ENCODE results near the gene CPNE5. TPM values are rescaled to one million over a fixed set of nuclear protein-coding genes. Genes with fewer than 3 reads are reported as not detected.
A peak's percentile ranks its signal among the peaks of the same experiment; 100 is the strongest.

Gene CPNE5
- total and polyA plus RNA-seq, 10 donors: 9.5 to 33.4 (median 19.3) TPM

DNA sequence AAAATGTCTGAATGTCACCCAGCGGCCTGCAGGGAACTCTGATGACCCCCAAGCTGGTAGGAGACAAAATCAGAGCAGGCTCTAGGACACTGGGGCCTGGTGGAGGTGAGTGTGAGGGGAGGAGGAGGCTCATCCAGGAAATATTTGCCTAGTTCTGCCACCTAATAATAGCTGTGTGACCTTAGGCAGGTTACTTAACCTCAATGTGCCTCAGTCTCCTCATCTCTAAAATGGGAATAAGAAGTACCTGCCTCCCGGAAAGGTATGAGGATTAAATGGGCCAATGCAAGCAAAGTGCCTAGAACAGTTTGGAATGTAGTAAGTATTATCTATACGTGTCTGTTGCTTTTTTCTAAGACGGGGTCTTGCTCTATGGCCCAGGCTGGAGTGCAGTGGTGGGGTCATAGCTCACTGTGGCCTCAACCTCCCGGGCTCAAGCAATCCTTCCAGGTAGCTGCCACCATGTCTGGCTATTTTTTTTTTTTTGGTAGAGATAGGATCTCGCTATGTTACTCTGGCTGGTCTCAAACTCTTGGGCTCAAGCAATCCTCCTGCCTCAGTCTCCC, 81.2 kb downstream of the CPNE5 start:
- intact Hi-C loops (cut with DNase I; ENCODE audit: low total_unique reads): loop anchor here (5.0 kb wide), 2 partner anchors 66 to 136 kb away; no protein-coding TSS in a partner anchor
- Histone ChIP-seq H3K27ac (peak overlapping the region in 6 of 8 donors; percentile 13 to 82 (median 72)), H3K4me1 (peaks cover 44 to 68% (median 64%) of the 10 kb centered on the region in 6 donors), H3K4me3 (no peak overlapping the region), H3K27me3 (replicated peaks in 1 of 7) (no peaks in the 10 kb centered on the region), H3K36me3 (no peaks in the 10 kb centered on the region), H3K9me3 (no peaks in the 10 kb centered on the region)
- TF ChIP-seq POLR2A (IDR thresholded peaks at IDR 0.05) (no peak), POLR2AphosphoS5 (IDR thresholded peaks at IDR 0.05) (no peak), CTCF (IDR thresholded peaks at IDR 0.05 in 8 of 11, conservative IDR thresholded peaks at IDR 0.05 in 3 of 11) (no peak)
- DNase-seq: no peak
- 75 to 86% (median 81%) methylated on average over 6 of the region's 6 CpGs for WGBS, 5 donors

GRCh38 chr6:36757206-36757605, 82.0 kb downstream of the CPNE5 start:
- H3K9me3 ChIP-seq: no peaks in the 10 kb centered on the region
- no peak for DNase-seq
- no peaks in the 10 kb centered on the region for H3K36me3 ChIP-seq
- H3K27me3 ChIP-seq (replicated peaks in 1 of 7): no peaks in the 10 kb centered on the region
- TF ChIP-seq CTCF (IDR thresholded peaks at IDR 0.05 in 8 of 11, conservative IDR thresholded peaks at IDR 0.05 in 3 of 11) (no peak), POLR2AphosphoS5 (IDR thresholded peaks at IDR 0.05) (peak in 1 of 3 donors; percentile 34), POLR2A (IDR thresholded peaks at IDR 0.05) (no peak)
- intact Hi-C loops (cut with DNase I; ENCODE audit: low total_unique reads): loop anchor here (5.0 kb wide), 2 partner anchors 65 to 135 kb away; no protein-coding TSS in a partner anchor
- peak overlapping the region in 7 of 8 donors; percentile 15 to 82 (median 71) for H3K27ac ChIP-seq
- H3K4me1 ChIP-seq: peaks cover 52 to 75% (median 72%) of the 10 kb centered on the region in 6 donors
- WGBS, 5 donors: 29 to 51% (median 36%) methylated on average over 4 of the region's 4 CpGs
- H3K4me3 ChIP-seq: peak overlapping the region in 6 of 8 donors; percentile 8 to 61 (median 16)

- Histone ChIP-seq H3K36me3 (no peaks in the 10 kb centered on the region), H3K4me3 (peak overlapping the region in 6 of 8 donors; percentile 8 to 61 (median 16)), H3K27me3 (replicated peaks in 1 of 7) (no peaks in the 10 kb centered on the region), H3K9me3 (no peaks in the 10 kb centered on the region), H3K4me1 (peaks cover 56 to 79% (median 76%) of the 10 kb centered on the region in 6 donors), H3K27ac (peak overlapping the region in 7 of 8 donors; percentile 54 to 82 (median 71))
- intact Hi-C loops (cut with DNase I; ENCODE audit: low total_unique reads): loop anchor here (5.0 kb wide), 2 partner anchors 64 to 134 kb away; no protein-coding TSS in a partner anchor
- 71 to 78% (median 73%) methylated on average over 8 of the region's 8 CpGs for WGBS, 5 donors
- no peak for DNase-seq
- TF ChIP-seq CTCF (IDR thresholded peaks at IDR 0.05 in 8 of 11, conservative IDR thresholded peaks at IDR 0.05 in 3 of 11) (no peak), POLR2AphosphoS5 (IDR thresholded peaks at IDR 0.05) (no peak), POLR2A (IDR thresholded peaks at IDR 0.05) (no peak)
Observed at GRCh38 chr6:36756786-36757185, 82.5 kb downstream of the CPNE5 start.

Data from spleen (tissue), 11 donors.